ENCODE data around the gene SYDE1. TPM values are rescaled to one million over a fixed set of nuclear protein-coding genes. Genes with fewer than 3 reads are reported as not detected.

The SYDE1 gene
- total and polyA plus RNA-seq, 4 donors: 0.72 to 4.2 (median 3.7) TPM

GRCh38 chr19:15081911-15082310, 25.3 kb upstream of the SYDE1 start, which contains the start of gene OR1I1 (continued):
- TF ChIP-seq ATF3 (IDR thresholded peaks at IDR 0.05): no peak

GRCh38 chr19:15087182-15087581, 20.0 kb upstream of the SYDE1 start:
- Histone ChIP-seq H3K27me3 (ENCODE audit: control insufficient read depth in 4 of 4, insufficient read depth in 4 of 4, low read length in 3 of 4) (peaks cover 0 to 7% (median 1%) of the 10 kb centered on the region in 4 donors), H3K36me3 (ENCODE audit: control insufficient read depth in 4 of 4, insufficient read depth in 3 of 4, low read depth in 1 of 4, low read length in 3 of 4) (no peaks in the 10 kb centered on the region), H3K9ac (ENCODE audit: low read depth in 1 of 2, low read length in 2 of 2) (no peak overlapping the region), H3K27ac (ENCODE audit: low read depth in 1 of 2, low read length in 2 of 2) (no peak overlapping the region), H3K9me3 (ENCODE audit: control insufficient read depth in 4 of 4, low read length in 3 of 4) (no peaks in the 10 kb centered on the region), H3K4me1 (ENCODE audit: control insufficient read depth in 4 of 4, insufficient read depth in 4 of 4, low read length in 3 of 4) (peaks cover 0 to 3% (median under 1%) of the 10 kb centered on the region in 4 donors), H3K4me3 (ENCODE audit: low read depth in 1 of 3, low read length in 3 of 3) (no peak overlapping the region)
- no peak for DNase-seq (ENCODE audit: low spot score)
- WGBS: 69% methylated on average over 11 of the region's 11 CpGs
- TF ChIP-seq JUND (IDR thresholded peaks at IDR 0.05) (no peak), CTCF (IDR thresholded peaks at IDR 0.05; ENCODE audit: low read depth, low read length, missing input control) (no peak), MAX (IDR thresholded peaks at IDR 0.05) (no peak), HNF4G (IDR thresholded peaks at IDR 0.05) (no peak)

- Histone ChIP-seq H3K9ac (ENCODE audit: low read depth in 1 of 2, low read length in 2 of 2) (no peak overlapping the region), H3K27ac (ENCODE audit: low read depth in 1 of 2, low read length in 2 of 2) (no peak overlapping the region), H3K9me3 (ENCODE audit: control insufficient read depth in 4 of 4, low read length in 3 of 4) (no peaks in the 10 kb centered on the region), H3K4me1 (ENCODE audit: control insufficient read depth in 4 of 4, insufficient read depth in 4 of 4, low read length in 3 of 4) (peaks cover 0 to 6% (median 1%) of the 10 kb centered on the region in 4 donors), H3K4me3 (ENCODE audit: low read depth in 1 of 3, low read length in 3 of 3) (no peak overlapping the region), H3K27me3 (ENCODE audit: control insufficient read depth in 4 of 4, insufficient read depth in 4 of 4, low read length in 3 of 4) (peaks cover 0 to 6% (median 0%) of the 10 kb centered on the region in 4 donors), H3K36me3 (ENCODE audit: control insufficient read depth in 4 of 4, insufficient read depth in 3 of 4, low read depth in 1 of 4, low read length in 3 of 4) (no peaks in the 10 kb centered on the region)
- peak; percentile 67 for TF ChIP-seq CTCF (IDR thresholded peaks at IDR 0.05; ENCODE audit: low read depth, low read length, missing input control)
- no peak for TF ChIP-seq FOXA1 (IDR thresholded peaks at IDR 0.05)
- peak; percentile 77 to 78 for TF ChIP-seq RAD21 (IDR thresholded peaks at IDR 0.05)
- WGBS: 16% methylated on average over 13 of the region's 13 CpGs
- DNase-seq (ENCODE audit: low spot score): no peak
Observed at GRCh38 chr19:15091918-15092753, 15.1 kb upstream of the SYDE1 start.

GRCh38 chr19:15093001-15093400, 14.2 kb upstream of the SYDE1 start:
- H3K9ac ChIP-seq (ENCODE audit: low read depth in 1 of 2, low read length in 2 of 2): no peak overlapping the region
- no peaks in the 10 kb centered on the region for H3K27me3 ChIP-seq (ENCODE audit: control insufficient read depth in 4 of 4, insufficient read depth in 4 of 4, low read length in 3 of 4)
- no peaks in the 10 kb centered on the region for H3K36me3 ChIP-seq (ENCODE audit: control insufficient read depth in 4 of 4, insufficient read depth in 3 of 4, low read depth in 1 of 4, low read length in 3 of 4)
- DNase-seq (ENCODE audit: low spot score): no peak
- no peaks in the 10 kb centered on the region for H3K9me3 ChIP-seq (ENCODE audit: control insufficient read depth in 4 of 4, low read length in 3 of 4)
- 76% methylated on average over 2 of the region's 2 CpGs for WGBS
- H3K4me3 ChIP-seq (ENCODE audit: low read depth in 1 of 3, low read length in 3 of 3): no peak overlapping the region
- H3K4me1 ChIP-seq (ENCODE audit: control insufficient read depth in 4 of 4, insufficient read depth in 4 of 4, low read length in 3 of 4): peaks cover 0 to 6% (median 1%) of the 10 kb centered on the region in 4 donors
- no peak overlapping the region for H3K27ac ChIP-seq (ENCODE audit: low read depth in 1 of 2, low read length in 2 of 2)
- TF ChIP-seq ATF3 (IDR thresholded peaks at IDR 0.05) (no peak), MAX (IDR thresholded peaks at IDR 0.05) (no peak), HNF4G (IDR thresholded peaks at IDR 0.05) (no peak), REST (IDR thresholded peaks at IDR 0.05) (no peak), RXRA (IDR thresholded peaks at IDR 0.05) (no peak), JUND (IDR thresholded peaks at IDR 0.05) (no peak), EGR1 (IDR thresholded peaks at IDR 0.05; ENCODE audit: low read depth in 2 of 2) (no peak), TAF1 (conservative IDR thresholded peaks at IDR 0.05) (no peak), FOXA2 (IDR thresholded peaks at IDR 0.05) (no peak), HNF4A (conservative IDR thresholded peaks at IDR 0.05) (no peak), FOXA1 (IDR thresholded peaks at IDR 0.05) (no peak), GABPA (IDR thresholded peaks at IDR 0.05 in 1 of 2, conservative IDR thresholded peaks at IDR 0.05 in 1 of 2) (no peak), NR2F2 (IDR thresholded peaks at IDR 0.05) (no peak), RAD21 (IDR thresholded peaks at IDR 0.05) (no peak)
